Measurements from ENCODE around the gene RIN2.
"Not testable (repeated sequence)": the region's sequence is repeated elsewhere in the genome, so short reads cannot be mapped to it uniquely, and the experiment has no call there.

RIN2 gene

GRCh38 chr20:19735446-19735845 lies 22.6 kb upstream of the RIN2 start:
- in situ Hi-C loops (cut with MboI; ENCODE audit: low sequenced_read_pairs), result no loop called here

GRCh38 chr20:19737025-19737424 lies 21.0 kb upstream of the RIN2 start:
- in situ Hi-C loops (cut with MboI; ENCODE audit: low sequenced_read_pairs), result no loop called here

GRCh38 chr20:19738951-19739350 lies 19.1 kb upstream of the RIN2 start:
- in situ Hi-C loops (cut with MboI; ENCODE audit: low sequenced_read_pairs), result no loop called here

GRCh38 chr20:19739351-19739750 lies 18.7 kb upstream of the RIN2 start:
- in situ Hi-C loops (cut with MboI; ENCODE audit: low sequenced_read_pairs), result no loop called here

- in situ Hi-C loops (cut with MboI; ENCODE audit: low sequenced_read_pairs), result no loop called here
Observed at GRCh38 chr20:19740512-19740911, 17.5 kb upstream of the RIN2 start.

- in situ Hi-C loops (cut with MboI; ENCODE audit: low sequenced_read_pairs), result no loop called here
Observed at GRCh38 chr20:19741924-19742323, 16.1 kb upstream of the RIN2 start.

- in situ Hi-C loops (cut with MboI; ENCODE audit: low sequenced_read_pairs), result no loop called here
Observed at GRCh38 chr20:19742974-19743639, 15.0 kb upstream of the RIN2 start.

GRCh38 chr20:19743640-19743995 lies 14.4 kb upstream of the RIN2 start:
- in situ Hi-C loops (cut with MboI; ENCODE audit: low sequenced_read_pairs), result no loop called here

- in situ Hi-C loops (cut with MboI; ENCODE audit: low sequenced_read_pairs), result no loop called here
Observed at GRCh38 chr20:19745106-19745505, 13.0 kb upstream of the RIN2 start.

GRCh38 chr20:19745584-19745983 lies 12.5 kb upstream of the RIN2 start:
- in situ Hi-C loops (cut with MboI; ENCODE audit: low sequenced_read_pairs), result no loop called here

- in situ Hi-C loops (cut with MboI; ENCODE audit: low sequenced_read_pairs), result no loop called here
Observed at GRCh38 chr20:19746396-19746795, 11.7 kb upstream of the RIN2 start.

- in situ Hi-C loops (cut with MboI; ENCODE audit: low sequenced_read_pairs), result no loop called here
Observed at GRCh38 chr20:19747903-19748302, 10.2 kb upstream of the RIN2 start.

- in situ Hi-C loops (cut with MboI; ENCODE audit: low sequenced_read_pairs), result no loop called here
Observed at GRCh38 chr20:19748681-19749080, 9.4 kb upstream of the RIN2 start.

- in situ Hi-C loops (cut with MboI; ENCODE audit: low sequenced_read_pairs), result no loop called here
Observed at GRCh38 chr20:19749618-19750071, 8.4 kb upstream of the RIN2 start.

GRCh38 chr20:19750101-19750606 lies 7.9 kb upstream of the RIN2 start:
- in situ Hi-C loops (cut with MboI; ENCODE audit: low sequenced_read_pairs), result no loop called here

- in situ Hi-C loops (cut with MboI; ENCODE audit: low sequenced_read_pairs), result no loop called here
Observed at GRCh38 chr20:19750907-19751636, 7.0 kb upstream of the RIN2 start.

- in situ Hi-C loops (cut with MboI; ENCODE audit: low sequenced_read_pairs), result not testable (repeated sequence)
Observed at GRCh38 chr20:19754201-19754600, 3.9 kb upstream of the RIN2 start.

GRCh38 chr20:19756761-19757486 lies 1.1 kb upstream of the RIN2 start:
- in situ Hi-C loops (cut with MboI; ENCODE audit: low sequenced_read_pairs), result no loop called here

GRCh38 chr20:19757487-19758132 lies 448 bp upstream of the RIN2 start:
- in situ Hi-C loops (cut with MboI; ENCODE audit: low sequenced_read_pairs), result no loop called here

GRCh38 chr20:19758501-19759331 lies 658 bp downstream of the RIN2 start:
- in situ Hi-C loops (cut with MboI; ENCODE audit: low sequenced_read_pairs), result no loop called here

Data from hTERT RPE-1 (cell line).